Mucosa of descending colon (tissue), 3 donors: ENCODE results near the gene PPP2R5E. TPM values are rescaled to one million over a fixed set of nuclear protein-coding genes. Genes with fewer than 3 reads are reported as not detected.

Experiments used
- ATAC-seq: fragments of 200-7000 bp; cut with Tn5 transposase; one replicate; pipeline ENCODE4 v1.9.1; 2020; ENCODE audit warnings: mild to moderate bottlenecking, moderate library complexity
- DNase-seq, 3 donors: peaks; one replicate each; pipeline ENCODE4 v3.0.0-alpha.2; 2020
- H3K36me3 ChIP-seq: fragments of 200-600 bp; one replicate; pipeline ENCODE4 v1.8.0; 2021; ENCODE audit warnings: low read depth, mild to moderate bottlenecking
- H3K4me1 ChIP-seq: fragments of 200-600 bp; one replicate; pipeline ENCODE4 v1.8.0; 2021; ENCODE audit warnings: low read depth, mild to moderate bottlenecking
- H3K4me3 ChIP-seq: fragments of 200-600 bp; one replicate; pipeline ENCODE4 v1.8.0; 2021; ENCODE audit warnings: mild to moderate bottlenecking
- H3K9me3 ChIP-seq: fragments of 200-600 bp; one replicate; pipeline ENCODE4 v1.8.0; 2021; ENCODE audit warnings: mild to moderate bottlenecking
- CTCF ChIP-seq: fragments of 200-600 bp; IDR thresholded peaks from one replicate; pipeline ENCODE4 v1.8.0; 2022; ENCODE audit warnings: antibody characterized with exemption, mild to moderate bottlenecking
- intact Hi-C, 2 donors: fragments of 100-400 bp; cut with DNase I in 1 of 2; cut with micrococcal nuclease in 1 of 2; formaldehyde crosslinking; loops; one replicate each; pipeline versions ENCODE4 v1.11.0 to v1.11.1; 2022; cut with DNase I, micrococcal nuclease
- total RNA-seq, 3 donors: library from RNA; stranded (reverse); fragmentation: NEBNext Ultra II Directional in 2 of 3; extraction: Animal tissue kit (Norgen Biotek cat#: 25700) in 2 of 3; gene quantifications; one replicate each; pipeline versions ENCODE4 v1.2.1 to v1.2.4, GENCODE V29; 2021 to 2023
- donor health status: DM: no; HTN: no; CAD: no; lungs with moderate emphysema.
- donor health status: DM: no; HTN: no; CAD: no.
- donor health status: DM: no; HTN: yes; CAD: no.

PPP2R5E gene
- total RNA-seq, 3 donors from 2014 or later: 45.3 to 54.1 (median 51.6) TPM

GRCh38 chr14:63564318-63564717, 21.1 kb upstream of the PPP2R5E start:
- H3K4me1 ChIP-seq: peaks cover 4% of the 10 kb centered on the region
- no peak overlapping the region for H3K4me3 ChIP-seq
- peaks cover 3% of the 10 kb centered on the region for H3K9me3 ChIP-seq
- TF ChIP-seq CTCF: no peak
- DNase-seq (peak in 2 of 3 donors; percentile 42 to 46), ATAC-seq (peak; percentile 94)
- H3K36me3 ChIP-seq: no peaks in the 10 kb centered on the region
- intact Hi-C loops: no loop called here

GRCh38 chr14:63563370-63564026, 20.3 kb upstream of the PPP2R5E start:
- no peak for DNase-seq
- peaks cover 4% of the 10 kb centered on the region for H3K4me1 ChIP-seq

GRCh38 chr14:63562405-63562804, 19.2 kb upstream of the PPP2R5E start:
- DNase-seq: no peak
- no peak for ATAC-seq
- Histone ChIP-seq H3K4me1 (peaks cover 4% of the 10 kb centered on the region), H3K9me3 (peaks cover 3% of the 10 kb centered on the region), H3K36me3 (no peaks in the 10 kb centered on the region), H3K4me3 (no peak overlapping the region)
- no peak for TF ChIP-seq CTCF
- intact Hi-C loops: no loop called here

More at GRCh38 chr14:63563370-63564026, 20.3 kb upstream of the PPP2R5E start:
- no peak for TF ChIP-seq CTCF
- ATAC-seq: no peak
- no peaks in the 10 kb centered on the region for H3K36me3 ChIP-seq
- intact Hi-C loops: no loop called here
- H3K4me3 ChIP-seq: no peak overlapping the region
- peaks cover 3% of the 10 kb centered on the region for H3K9me3 ChIP-seq

GRCh38 chr14:63555572-63555971, 12.4 kb upstream of the PPP2R5E start:
- intact Hi-C loops: no loop called here
- no peak for TF ChIP-seq CTCF
- no peak for DNase-seq
- Histone ChIP-seq H3K36me3 (no peaks in the 10 kb centered on the region), H3K4me3 (no peak overlapping the region), H3K4me1 (no peaks in the 10 kb centered on the region), H3K9me3 (peaks cover 3% of the 10 kb centered on the region)
- ATAC-seq: no peak

- Histone ChIP-seq H3K9me3 (no peaks in the 10 kb centered on the region), H3K4me1 (no peaks in the 10 kb centered on the region), H3K36me3 (no peaks in the 10 kb centered on the region), H3K4me3 (no peak overlapping the region)
- DNase-seq (no peak), ATAC-seq (no peak)
- intact Hi-C loops: no loop called here
- TF ChIP-seq CTCF: no peak
Observed at GRCh38 chr14:63551332-63551731, 8.2 kb upstream of the PPP2R5E start.
